ENCODE data around the gene TLE4.

DNA sequence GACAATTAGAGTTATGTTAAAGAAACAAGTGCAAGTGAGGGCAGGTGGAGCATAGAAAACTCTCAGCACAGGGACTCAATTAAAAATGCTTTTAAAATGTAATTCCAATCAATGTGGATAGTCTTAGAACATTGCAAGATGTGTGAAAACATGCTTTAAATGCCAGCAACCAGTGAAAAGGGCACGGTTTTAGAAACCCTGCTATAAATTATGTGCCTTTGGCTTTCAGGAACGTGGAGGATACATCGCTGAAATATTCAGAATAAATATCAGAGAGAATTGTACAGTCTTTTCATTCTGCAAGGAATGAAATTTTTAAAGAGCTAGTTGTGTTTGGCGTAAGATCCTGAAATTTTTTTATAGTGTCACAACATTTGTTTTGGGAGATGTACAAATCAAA is 101.1 kb downstream of the TLE4 start:
- TF ChIP-seq EZH2 (IDR thresholded peaks at IDR 0.05; ENCODE audit: insufficient read depth, low read length): no peak
- TF ChIP-seq, protein P1, sequence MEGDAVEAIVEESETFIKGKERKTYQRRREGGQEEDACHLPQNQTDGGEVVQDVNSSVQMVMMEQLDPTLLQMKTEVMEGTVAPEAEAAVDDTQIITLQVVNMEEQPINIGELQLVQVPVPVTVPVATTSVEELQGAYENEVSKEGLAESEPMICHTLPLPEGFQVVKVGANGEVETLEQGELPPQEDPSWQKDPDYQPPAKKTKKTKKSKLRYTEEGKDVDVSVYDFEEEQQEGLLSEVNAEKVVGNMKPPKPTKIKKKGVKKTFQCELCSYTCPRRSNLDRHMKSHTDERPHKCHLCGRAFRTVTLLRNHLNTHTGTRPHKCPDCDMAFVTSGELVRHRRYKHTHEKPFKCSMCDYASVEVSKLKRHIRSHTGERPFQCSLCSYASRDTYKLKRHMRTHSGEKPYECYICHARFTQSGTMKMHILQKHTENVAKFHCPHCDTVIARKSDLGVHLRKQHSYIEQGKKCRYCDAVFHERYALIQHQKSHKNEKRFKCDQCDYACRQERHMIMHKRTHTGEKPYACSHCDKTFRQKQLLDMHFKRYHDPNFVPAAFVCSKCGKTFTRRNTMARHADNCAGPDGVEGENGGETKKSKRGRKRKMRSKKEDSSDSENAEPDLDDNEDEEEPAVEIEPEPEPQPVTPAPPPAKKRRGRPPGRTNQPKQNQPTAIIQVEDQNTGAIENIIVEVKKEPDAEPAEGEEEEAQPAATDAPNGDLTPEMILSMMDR (IDR thresholded peaks at IDR 0.05; ENCODE audit: insufficient read depth, low read depth, low read length): no peak
